Measurements from ENCODE around the gene MEG3. TPM values are rescaled to one million over a fixed set of nuclear protein-coding genes. Genes with fewer than 3 reads are reported as not detected.

MEG3 gene
- total and polyA plus RNA-seq, 2 experiments from 2014 or later = not detected

GRCh38 chr14:100786131-100786530 is 39.8 kb upstream of the MEG3 start:
- no peak overlapping the region for H3K27ac Mint-ChIP-seq
- H3K4me2 ChIP-seq = no peak overlapping the region
- H3K4me3 ChIP-seq = no peak overlapping the region
- H3K9me3 Mint-ChIP-seq = no peaks in the 10 kb centered on the region; the same call in 2 of the 3 replicates
- H3K36me3 Mint-ChIP-seq (ENCODE audit: low read depth) = no peaks in the 10 kb centered on the region
- H3K79me2 ChIP-seq (replicated peaks; ENCODE audit: insufficient read depth) = no peaks in the 10 kb centered on the region
- H3K4me1 ChIP-seq (ENCODE audit: insufficient read depth) = no peaks in the 10 kb centered on the region
- H3K9me2 ChIP-seq (ENCODE audit: insufficient read depth) = no peaks in the 10 kb centered on the region
- H3K27ac ChIP-seq (ENCODE audit: low read depth) = no peak overlapping the region
- DNase-seq (ENCODE audit: low spot score) = no peak
- H3K4me1 Mint-ChIP-seq = peaks cover 10% of the 10 kb centered on the region
- H3K27me3 Mint-ChIP-seq (ENCODE audit: insufficient read depth, low read depth, poor library complexity) = peaks cover 8% of the 10 kb centered on the region
- TF ChIP-seq REST (IDR thresholded peaks at IDR 0.05; ENCODE audit: unreplicated experiment) (no peak), ZNF114 (CRISPR knock-in tag; IDR thresholded peaks at IDR 0.05) (no peak), ETS1 (IDR thresholded peaks at IDR 0.05) (no peak), CTCF (conservative IDR thresholded peaks at IDR 0.05; ENCODE audit: low read depth in 2 of 2) (no peak), EZH2 (IDR thresholded peaks at IDR 0.05; ENCODE audit: low read depth, unreplicated experiment) (no peak), ZNF331 (CRISPR knock-in tag; IDR thresholded peaks at IDR 0.05; ENCODE audit: low read depth) (no peak), EZH2phosphoT487 (IDR thresholded peaks at IDR 0.05; ENCODE audit: unreplicated experiment) (no peak)
- no peak for ATAC-seq
- H3K36me3 ChIP-seq (ENCODE audit: insufficient read depth) = no peaks in the 10 kb centered on the region
- H2AFZ ChIP-seq = no peak overlapping the region
- H3K4me3 Mint-ChIP-seq = no peak overlapping the region
- no peaks in the 10 kb centered on the region for H3F3A ChIP-seq (replicated peaks; ENCODE audit: low read depth)
- H4K20me1 ChIP-seq (replicated peaks; ENCODE audit: insufficient read depth) = no peaks in the 10 kb centered on the region
- H3K27me3 ChIP-seq (ENCODE audit: insufficient read depth) = no peaks in the 10 kb centered on the region

GRCh38 chr14:100786576-100787219 is 39.2 kb upstream of the MEG3 start:
- no peak overlapping the region for H3K27ac ChIP-seq (ENCODE audit: low read depth)
- Mint-ChIP-seq H3K4me3 (no peak overlapping the region), H3K27ac (no peak overlapping the region), H3K9me3 (no peaks in the 10 kb centered on the region; the same call in 2 of the 3 replicates), H3K27me3 (ENCODE audit: insufficient read depth, low read depth, poor library complexity) (peaks cover 8% of the 10 kb centered on the region), H3K36me3 (ENCODE audit: low read depth) (no peaks in the 10 kb centered on the region), H3K4me1 (peaks cover 10% of the 10 kb centered on the region)
- no peak overlapping the region for H3K4me2 ChIP-seq
- no peaks in the 10 kb centered on the region for H3F3A ChIP-seq (replicated peaks; ENCODE audit: low read depth)
- H4K20me1 ChIP-seq (replicated peaks; ENCODE audit: insufficient read depth) = no peaks in the 10 kb centered on the region
- H3K4me1 ChIP-seq (ENCODE audit: insufficient read depth) = no peaks in the 10 kb centered on the region
- no peak for DNase-seq (ENCODE audit: low spot score)
- no peak for ATAC-seq
- no peaks in the 10 kb centered on the region for H3K79me2 ChIP-seq (replicated peaks; ENCODE audit: insufficient read depth)
- H2AFZ ChIP-seq = no peak overlapping the region
- no peak overlapping the region for H3K4me3 ChIP-seq
- no peaks in the 10 kb centered on the region for H3K36me3 ChIP-seq (ENCODE audit: insufficient read depth)
- no peaks in the 10 kb centered on the region for H3K27me3 ChIP-seq (ENCODE audit: insufficient read depth)
- no peaks in the 10 kb centered on the region for H3K9me2 ChIP-seq (ENCODE audit: insufficient read depth)
- TF ChIP-seq CREB1 (CRISPR knock-in tag; IDR thresholded peaks at IDR 0.05; ENCODE audit: low read depth) (no peak), POLR2AphosphoS5 (IDR thresholded peaks at IDR 0.05; ENCODE audit: low read depth) (no peak), ZNF114 (CRISPR knock-in tag; IDR thresholded peaks at IDR 0.05) (no peak), REST (IDR thresholded peaks at IDR 0.05; ENCODE audit: unreplicated experiment) (no peak), CTCF (conservative IDR thresholded peaks at IDR 0.05; ENCODE audit: low read depth in 2 of 2) (no peak), EZH2 (IDR thresholded peaks at IDR 0.05; ENCODE audit: low read depth, unreplicated experiment) (no peak), STAT1 (IDR thresholded peaks at IDR 0.05; ENCODE audit: unreplicated experiment) (no peak), EZH2phosphoT487 (IDR thresholded peaks at IDR 0.05; ENCODE audit: unreplicated experiment) (no peak), JUNB (IDR thresholded peaks at IDR 0.05; ENCODE audit: unreplicated experiment) (no peak)

All from GM23338 (cell line).